ENCODE measurements around the gene FNDC5.
A peak's percentile ranks its signal among the peaks of the same experiment; 100 is the strongest.

The FNDC5 gene

GRCh38 chr1:32855861-32856617 lies 14.7 kb downstream of the FNDC5 start:
- no peak overlapping the region for H3K4me3 Mint-ChIP-seq
- H3K4me1 Mint-ChIP-seq (ENCODE audit: low read depth): no peaks in the 10 kb centered on the region
- peaks cover 73% of the 10 kb centered on the region for H3K36me3 Mint-ChIP-seq (ENCODE audit: low read depth)
- DNase-seq: no peak
- no peak overlapping the region for H3K27ac Mint-ChIP-seq
- H3K9me3 Mint-ChIP-seq: no peaks in the 10 kb centered on the region
- no peaks in the 10 kb centered on the region for H3K27me3 Mint-ChIP-seq

GRCh38 chr1:32848354-32849063 lies 22.2 kb downstream of the FNDC5 start:
- Mint-ChIP-seq H3K27me3 (no peaks in the 10 kb centered on the region), H3K27ac (no peak overlapping the region), H3K36me3 (ENCODE audit: low read depth) (peaks cover 61% of the 10 kb centered on the region), H3K4me3 (no peak overlapping the region), H3K9me3 (no peaks in the 10 kb centered on the region), H3K4me1 (ENCODE audit: low read depth) (peaks cover 5% of the 10 kb centered on the region)
- DNase-seq: no peak

- peaks cover 82% of the 10 kb centered on the region for H3K36me3 Mint-ChIP-seq (ENCODE audit: low read depth)
- no peaks in the 10 kb centered on the region for H3K27me3 Mint-ChIP-seq
- H3K4me1 Mint-ChIP-seq (ENCODE audit: low read depth): peaks cover 9% of the 10 kb centered on the region
- DNase-seq: no peak
- H3K27ac Mint-ChIP-seq: no peak overlapping the region
- H3K9me3 Mint-ChIP-seq: no peaks in the 10 kb centered on the region
- no peak overlapping the region for H3K4me3 Mint-ChIP-seq
Observed at GRCh38 chr1:32831878-32832277, 38.8 kb downstream of the FNDC5 start.

- DNase-seq: no peak
- Mint-ChIP-seq H3K36me3 (ENCODE audit: low read depth) (peaks cover 85% of the 10 kb centered on the region), H3K4me1 (ENCODE audit: low read depth) (peaks cover 13% of the 10 kb centered on the region), H3K27me3 (no peaks in the 10 kb centered on the region), H3K27ac (peak overlapping the region; percentile 5), H3K9me3 (no peaks in the 10 kb centered on the region), H3K4me3 (no peak overlapping the region)
Observed at GRCh38 chr1:32830092-32830852, 40.4 kb downstream of the FNDC5 start.

GRCh38 chr1:32828341-32828740 lies 42.4 kb downstream of the FNDC5 start:
- H3K27ac Mint-ChIP-seq: no peak overlapping the region
- H3K36me3 Mint-ChIP-seq (ENCODE audit: low read depth): peaks cover 86% of the 10 kb centered on the region
- DNase-seq: no peak
- no peaks in the 10 kb centered on the region for H3K9me3 Mint-ChIP-seq
- H3K4me1 Mint-ChIP-seq (ENCODE audit: low read depth): peaks cover 15% of the 10 kb centered on the region
- no peak overlapping the region for H3K4me3 Mint-ChIP-seq
- H3K27me3 Mint-ChIP-seq: no peaks in the 10 kb centered on the region

GRCh38 chr1:32825181-32825580 lies 45.5 kb downstream of the FNDC5 start:
- H3K36me3 Mint-ChIP-seq (ENCODE audit: low read depth): peaks cover 63% of the 10 kb centered on the region
- H3K27ac Mint-ChIP-seq: no peak overlapping the region
- no peak overlapping the region for H3K4me3 Mint-ChIP-seq
- H3K4me1 Mint-ChIP-seq (ENCODE audit: low read depth): peaks cover 24% of the 10 kb centered on the region
- no peaks in the 10 kb centered on the region for H3K9me3 Mint-ChIP-seq
- DNase-seq: no peak
- no peaks in the 10 kb centered on the region for H3K27me3 Mint-ChIP-seq

GRCh38 chr1:32818804-32819541 lies 51.7 kb downstream of the FNDC5 start:
- peaks cover 49% of the 10 kb centered on the region for H3K36me3 Mint-ChIP-seq (ENCODE audit: low read depth)
- no peaks in the 10 kb centered on the region for H3K27me3 Mint-ChIP-seq
- H3K9me3 Mint-ChIP-seq: no peaks in the 10 kb centered on the region
- H3K4me3 Mint-ChIP-seq: peak overlapping the region; percentile 94
- peak overlapping the region; percentile 96 for H3K27ac Mint-ChIP-seq
- DNase-seq: no peak
- H3K4me1 Mint-ChIP-seq (ENCODE audit: low read depth): peaks cover 41% of the 10 kb centered on the region

GRCh38 chr1:32817815-32818786 lies 52.6 kb downstream of the FNDC5 start:
- peaks cover 53% of the 10 kb centered on the region for H3K36me3 Mint-ChIP-seq (ENCODE audit: low read depth)
- H3K4me1 Mint-ChIP-seq (ENCODE audit: low read depth): peaks cover 50% of the 10 kb centered on the region
- H3K27ac Mint-ChIP-seq: peak overlapping the region; percentile 96
- H3K9me3 Mint-ChIP-seq: no peaks in the 10 kb centered on the region
- H3K4me3 Mint-ChIP-seq: peak overlapping the region; percentile 94
- peak; percentile 67 for DNase-seq
- no peaks in the 10 kb centered on the region for H3K27me3 Mint-ChIP-seq

- H3K9me3 Mint-ChIP-seq: no peaks in the 10 kb centered on the region
- peak; percentile 100 for DNase-seq
- peaks cover 58% of the 10 kb centered on the region for H3K36me3 Mint-ChIP-seq (ENCODE audit: low read depth)
- H3K27me3 Mint-ChIP-seq: no peaks in the 10 kb centered on the region
- H3K27ac Mint-ChIP-seq: peak within 1 kb of the TSS; percentile 96
- H3K4me3 Mint-ChIP-seq: peak within 1 kb of the TSS; percentile 94
- peaks cover 53% of the 10 kb centered on the region for H3K4me1 Mint-ChIP-seq (ENCODE audit: low read depth)
Observed at GRCh38 chr1:32817159-32817814, 53.4 kb downstream of the FNDC5 start, which contains the start of the genes S100PBP and YARS1. Gene S100PBP (plus strand): TSS chr1:32817653. CDS start chr1:32826100, 8,447 bp downstream. Gene YARS1 (minus strand): TSS chr1:32817358. CDS start chr1:32817244, 114 bp downstream.

GRCh38 chr1:32816676-32817158 lies 54.0 kb downstream of the FNDC5 start:
- H3K36me3 Mint-ChIP-seq (ENCODE audit: low read depth): peaks cover 64% of the 10 kb centered on the region
- H3K27ac Mint-ChIP-seq: peak overlapping the region; percentile 96
- peak overlapping the region; percentile 94 for H3K4me3 Mint-ChIP-seq
- no peaks in the 10 kb centered on the region for H3K27me3 Mint-ChIP-seq
- H3K9me3 Mint-ChIP-seq: no peaks in the 10 kb centered on the region
- DNase-seq: no peak
- peaks cover 57% of the 10 kb centered on the region for H3K4me1 Mint-ChIP-seq (ENCODE audit: low read depth)

- no peak for DNase-seq
- H3K4me1 Mint-ChIP-seq (ENCODE audit: low read depth): peaks cover 68% of the 10 kb centered on the region
- H3K36me3 Mint-ChIP-seq (ENCODE audit: low read depth): peaks cover 87% of the 10 kb centered on the region
- H3K4me3 Mint-ChIP-seq: peak overlapping the region; percentile 94
- no peaks in the 10 kb centered on the region for H3K9me3 Mint-ChIP-seq
- no peaks in the 10 kb centered on the region for H3K27me3 Mint-ChIP-seq
- peak overlapping the region; percentile 81 for H3K27ac Mint-ChIP-seq
Observed at GRCh38 chr1:32813941-32814739, 56.6 kb downstream of the FNDC5 start.

Data from activated T-cell treated with anti-CD3 and anti-CD28 coated beads, Interleukin-2, amount 50 U/mL, for 24 hours (primary cell).